ENCODE data around the gene UNC5C. TPM values are rescaled to one million over a fixed set of nuclear protein-coding genes. Genes with fewer than 3 reads are reported as not detected.

UNC5C gene
- total and polyA plus RNA-seq, 4 donors = 0.27 to 1.2 (median 0.78) TPM

GRCh38 chr4:95215043-95215442 lies 333.7 kb downstream of the UNC5C start:
- Histone ChIP-seq H3K9ac (ENCODE audit: low read depth in 1 of 2, low read length in 2 of 2) (no peak overlapping the region), H3K4me1 (ENCODE audit: control insufficient read depth in 4 of 4, insufficient read depth in 4 of 4, low read length in 3 of 4) (no peaks in the 10 kb centered on the region), H3K27ac (ENCODE audit: low read depth in 1 of 2, low read length in 2 of 2) (no peak overlapping the region), H3K4me3 (ENCODE audit: low read depth in 1 of 3, low read length in 3 of 3) (no peak overlapping the region), H3K36me3 (ENCODE audit: control insufficient read depth in 4 of 4, insufficient read depth in 3 of 4, low read depth in 1 of 4, low read length in 3 of 4) (no peaks in the 10 kb centered on the region), H3K9me3 (ENCODE audit: control insufficient read depth in 4 of 4, low read length in 3 of 4) (no peaks in the 10 kb centered on the region), H3K27me3 (ENCODE audit: control insufficient read depth in 4 of 4, insufficient read depth in 4 of 4, low read length in 3 of 4) (no peaks in the 10 kb centered on the region)
- DNase-seq (ENCODE audit: low spot score) = no peak
- 72% methylated on average over 5 of the region's 5 CpGs for WGBS
- TF ChIP-seq REST (IDR thresholded peaks at IDR 0.05) (no peak), EGR1 (IDR thresholded peaks at IDR 0.05; ENCODE audit: low read depth in 2 of 2) (no peak), JUND (IDR thresholded peaks at IDR 0.05) (no peak), SP1 (IDR thresholded peaks at IDR 0.05) (no peak), FOXA2 (IDR thresholded peaks at IDR 0.05) (no peak), FOXA1 (IDR thresholded peaks at IDR 0.05) (no peak), YY1 (IDR thresholded peaks at IDR 0.05) (no peak), TAF1 (conservative IDR thresholded peaks at IDR 0.05) (no peak), CTCF (IDR thresholded peaks at IDR 0.05; ENCODE audit: low read depth, low read length, missing input control) (no peak), RXRA (IDR thresholded peaks at IDR 0.05) (no peak), HNF4G (IDR thresholded peaks at IDR 0.05) (no peak), RAD21 (IDR thresholded peaks at IDR 0.05) (no peak), HNF4A (conservative IDR thresholded peaks at IDR 0.05) (no peak), ZBTB33 (IDR thresholded peaks at IDR 0.05) (no peak), NR2F2 (IDR thresholded peaks at IDR 0.05) (no peak)

- Histone ChIP-seq H3K9ac (ENCODE audit: low read depth in 1 of 2, low read length in 2 of 2) (no peak overlapping the region), H3K36me3 (ENCODE audit: control insufficient read depth in 4 of 4, insufficient read depth in 3 of 4, low read depth in 1 of 4, low read length in 3 of 4) (no peaks in the 10 kb centered on the region), H3K4me1 (ENCODE audit: control insufficient read depth in 4 of 4, insufficient read depth in 4 of 4, low read length in 3 of 4) (no peaks in the 10 kb centered on the region), H3K9me3 (ENCODE audit: control insufficient read depth in 4 of 4, low read length in 3 of 4) (no peaks in the 10 kb centered on the region), H3K27ac (ENCODE audit: low read depth in 1 of 2, low read length in 2 of 2) (no peak overlapping the region), H3K4me3 (ENCODE audit: low read depth in 1 of 3, low read length in 3 of 3) (no peak overlapping the region), H3K27me3 (ENCODE audit: control insufficient read depth in 4 of 4, insufficient read depth in 4 of 4, low read length in 3 of 4) (no peaks in the 10 kb centered on the region)
- DNase-seq (ENCODE audit: low spot score) = no peak
- TF ChIP-seq SP1 (IDR thresholded peaks at IDR 0.05) = no peak
- TF ChIP-seq GABPA (IDR thresholded peaks at IDR 0.05 in 1 of 2, conservative IDR thresholded peaks at IDR 0.05 in 1 of 2) = no peak
- no peak for TF ChIP-seq RXRA (IDR thresholded peaks at IDR 0.05)
- no peak for TF ChIP-seq HNF4A (conservative IDR thresholded peaks at IDR 0.05)
- TF ChIP-seq MAX (IDR thresholded peaks at IDR 0.05) = no peak
- TF ChIP-seq YY1 (IDR thresholded peaks at IDR 0.05) = no peak
- no peak for TF ChIP-seq NR2F2 (IDR thresholded peaks at IDR 0.05)
- no peak for TF ChIP-seq CTCF (IDR thresholded peaks at IDR 0.05; ENCODE audit: low read depth, low read length, missing input control)
- TF ChIP-seq FOXA1 (IDR thresholded peaks at IDR 0.05) = no peak
- no peak for TF ChIP-seq JUND (IDR thresholded peaks at IDR 0.05)
- TF ChIP-seq ZBTB33 (IDR thresholded peaks at IDR 0.05) = no peak
- no peak for TF ChIP-seq FOXA2 (IDR thresholded peaks at IDR 0.05)
- 71% methylated on average over 5 of the region's 5 CpGs for WGBS
These were observed 334.4 kb downstream of the UNC5C start for GRCh38 chr4:95214408-95214807.
